Naive thymus-derived CD8-positive, alpha-beta T cell (primary cell): ENCODE data around the gene CAVIN1. TPM values are rescaled to one million over a fixed set of nuclear protein-coding genes. Genes with fewer than 3 reads are reported as not detected.
"Not testable (repeated sequence)": the region's sequence is repeated elsewhere in the genome, so short reads cannot be mapped to it uniquely, and the experiment has no call there.

ENCODE experiments used
- ATAC-seq, 2 donors: fragments of 150-1000 bp; cut with Tn5 transposase in 1 of 2; sonication (Bioruptor Pico), chemical (Tn5 transposase) in 1 of 2; 1 replicate in 1 of 2; 2 replicates in 1 of 2; pipeline ENCODE4 v1.10.0; 2021; ENCODE audit warnings: mild to moderate bottlenecking in 2 of 2, moderate library complexity in 2 of 2
- POLR2A ChIA-PET: fragments of 350-600 bp; sonication (Branson Sonifier 250); formaldehyde crosslinking; loops from one replicate; lab custom pipeline; 2021; ENCODE audit warnings: antibody characterized with exemption; lab: Charles Lee
- DNase-seq, 10 donors: peaks; one replicate each; pipeline versions ENCODE4 v3.0.0 to v3.0.0-alpha.2; 2020 to 2022
- H3K27ac Mint-ChIP-seq, 10 donors: one replicate each; pipeline ENCODE4 v1.8.0; 2020 to 2022; ENCODE audit warnings: mild to moderate bottlenecking in 10 of 10, mixed read lengths in 10 of 10, moderate library complexity in 4 of 10, inconsistent platforms in 1 of 10
- H3K27me3 Mint-ChIP-seq, 5 donors: one replicate each; pipeline ENCODE4 v1.8.0; 2021 to 2022; ENCODE audit warnings: mixed read lengths in 5 of 5
- H3K36me3 Mint-ChIP-seq, 3 donors: one replicate each; pipeline ENCODE4 v1.8.0; 2020 to 2022; ENCODE audit warnings: mixed read lengths in 3 of 3, mild to moderate bottlenecking in 2 of 3, inconsistent platforms in 1 of 3
- H3K4me1 Mint-ChIP-seq, 4 donors: one replicate each; pipeline ENCODE4 v1.8.0; 2021 to 2022; ENCODE audit warnings: mixed read lengths in 4 of 4
- H3K4me3 Mint-ChIP-seq, 10 donors: one replicate each; pipeline ENCODE4 v1.8.0; 2020 to 2022; ENCODE audit warnings: mild to moderate bottlenecking in 10 of 10, mixed read lengths in 10 of 10, moderate library complexity in 6 of 10, inconsistent platforms in 1 of 10
- H3K9me3 Mint-ChIP-seq, 9 donors: one replicate each; pipeline ENCODE4 v1.8.0; 2020 to 2022; ENCODE audit warnings: mixed read lengths in 9 of 9, mild to moderate bottlenecking in 3 of 9, inconsistent platforms in 1 of 9, moderate library complexity in 1 of 9
- polyA plus RNA-seq, 3 donors: library from polyadenylated mRNA; unstranded; fragments of 300-500 nt; fragmentation: Illumina TruSeq; gene quantifications; one replicate each; pipeline ENCODE4 v1.2.3, GENCODE V29; 2021
- total RNA-seq, 8 experiments: library from RNA in 2 of 8; stranded (reverse) in 2 of 8; gene quantifications; one replicate each; pipeline ENCODE4 v1.2.3 and lab custom pipeline; 2021 to 2026

CAVIN1 gene
- total and polyA plus RNA-seq, 5 experiments from 2014 or later, result 0.03 TPM; not detected in 4

- H3K27ac Mint-ChIP-seq, H3K4me3 Mint-ChIP-seq, DNase-seq, ATAC-seq, H3K9me3 Mint-ChIP-seq, POLR2A ChIA-PET, H3K27me3 Mint-ChIP-seq, H3K36me3 Mint-ChIP-seq: not testable (repeated sequence)
- peaks cover 25 to 64% (median 38%) of the 10 kb centered on the region in 4 donors for H3K4me1 Mint-ChIP-seq
Observed at GRCh38 chr17:42454987-42455386, 31.9 kb upstream of the CAVIN1 start.

DNA sequence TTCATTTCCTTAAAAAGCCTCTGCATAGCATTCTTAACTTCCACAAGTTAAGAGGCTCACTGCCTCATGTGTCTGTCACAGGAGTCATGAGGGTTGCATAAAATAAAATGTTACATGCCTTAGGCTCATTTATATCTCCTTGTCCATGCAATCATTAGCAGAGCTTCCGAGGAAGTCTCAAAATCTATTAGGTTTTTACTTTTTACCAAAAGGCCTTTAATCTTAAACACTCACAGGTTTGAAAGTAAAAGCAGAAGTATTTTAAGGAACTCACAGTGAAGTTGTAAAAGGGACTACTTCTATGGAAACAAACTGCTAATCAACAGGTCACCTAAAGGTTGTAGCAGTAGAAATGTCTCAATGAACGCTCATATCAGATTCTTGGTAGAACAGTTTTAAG is 30.4 kb upstream of the CAVIN1 start:
- H3K27ac Mint-ChIP-seq, result peak overlapping the region in 2 of 10 donors; percentile 22 to 62
- H3K36me3 Mint-ChIP-seq, result no peaks in the 10 kb centered on the region
- POLR2A ChIA-PET, result no interaction called here
- peaks cover 14 to 48% (median 23%) of the 10 kb centered on the region in 4 donors for H3K4me1 Mint-ChIP-seq
- H3K27me3 Mint-ChIP-seq, result no peaks in the 10 kb centered on the region
- peak overlapping the region in 1 of 10 donors; percentile 50 for H3K4me3 Mint-ChIP-seq
- no peak for DNase-seq
- ATAC-seq, result no peak
- no peaks in the 10 kb centered on the region for H3K9me3 Mint-ChIP-seq

GRCh38 chr17:42451270-42451669 is 28.2 kb upstream of the CAVIN1 start:
- POLR2A ChIA-PET, result interaction anchor here (0.6 to 0.7 kb wide), 2 partner anchors 20 to 82 kb away, joined by 3 read pairs; no protein-coding TSS in a partner anchor
- H3K36me3 Mint-ChIP-seq, result not testable (repeated sequence)

GRCh38 chr17:42449838-42450237 is 26.8 kb upstream of the CAVIN1 start:
- DNase-seq, POLR2A ChIA-PET, H3K4me3 Mint-ChIP-seq, H3K9me3 Mint-ChIP-seq, ATAC-seq, H3K36me3 Mint-ChIP-seq, H3K27me3 Mint-ChIP-seq: not testable (repeated sequence)
- Mint-ChIP-seq H3K4me1 (peaks cover 0 to 19% (median 0%) of the 10 kb centered on the region in 4 donors), H3K27ac (peak overlapping the region in 1 of 10 donors; percentile 10)

More at GRCh38 chr17:42451270-42451669, 28.2 kb upstream of the CAVIN1 start:
- not testable (repeated sequence) for H3K27me3 Mint-ChIP-seq, DNase-seq, ATAC-seq, H3K4me3 Mint-ChIP-seq, H3K9me3 Mint-ChIP-seq, H3K27ac Mint-ChIP-seq
- H3K4me1 Mint-ChIP-seq, result peaks cover under 1 to 28% (median 5%) of the 10 kb centered on the region in 4 donors

- POLR2A ChIA-PET, H3K4me3 Mint-ChIP-seq, ATAC-seq, DNase-seq, H3K27ac Mint-ChIP-seq, H3K9me3 Mint-ChIP-seq, H3K36me3 Mint-ChIP-seq, H3K27me3 Mint-ChIP-seq: not testable (repeated sequence)
- H3K4me1 Mint-ChIP-seq, result peaks cover 0 to 19% (median 0%) of the 10 kb centered on the region in 4 donors
Observed at GRCh38 chr17:42449176-42449575, 26.1 kb upstream of the CAVIN1 start.

GRCh38 chr17:42442196-42442565 is 19.1 kb upstream of the CAVIN1 start:
- Mint-ChIP-seq H3K36me3 (no peaks in the 10 kb centered on the region), H3K27me3 (peaks cover 0 to 6% (median 2%) of the 10 kb centered on the region in 5 donors), H3K9me3 (no peaks in the 10 kb centered on the region), H3K4me3 (no peak overlapping the region), H3K27ac (no peak overlapping the region), H3K4me1 (peaks cover 3 to 17% (median 11%) of the 10 kb centered on the region in 4 donors)
- no peak for DNase-seq
- ATAC-seq, result no peak
- POLR2A ChIA-PET, result interaction anchor here (0.6 kb wide), 4 partner anchors 16 to 729 kb away, joined by 3 to 4 read pairs (median 4); partner anchors contain the start of gene STAT3

DNA sequence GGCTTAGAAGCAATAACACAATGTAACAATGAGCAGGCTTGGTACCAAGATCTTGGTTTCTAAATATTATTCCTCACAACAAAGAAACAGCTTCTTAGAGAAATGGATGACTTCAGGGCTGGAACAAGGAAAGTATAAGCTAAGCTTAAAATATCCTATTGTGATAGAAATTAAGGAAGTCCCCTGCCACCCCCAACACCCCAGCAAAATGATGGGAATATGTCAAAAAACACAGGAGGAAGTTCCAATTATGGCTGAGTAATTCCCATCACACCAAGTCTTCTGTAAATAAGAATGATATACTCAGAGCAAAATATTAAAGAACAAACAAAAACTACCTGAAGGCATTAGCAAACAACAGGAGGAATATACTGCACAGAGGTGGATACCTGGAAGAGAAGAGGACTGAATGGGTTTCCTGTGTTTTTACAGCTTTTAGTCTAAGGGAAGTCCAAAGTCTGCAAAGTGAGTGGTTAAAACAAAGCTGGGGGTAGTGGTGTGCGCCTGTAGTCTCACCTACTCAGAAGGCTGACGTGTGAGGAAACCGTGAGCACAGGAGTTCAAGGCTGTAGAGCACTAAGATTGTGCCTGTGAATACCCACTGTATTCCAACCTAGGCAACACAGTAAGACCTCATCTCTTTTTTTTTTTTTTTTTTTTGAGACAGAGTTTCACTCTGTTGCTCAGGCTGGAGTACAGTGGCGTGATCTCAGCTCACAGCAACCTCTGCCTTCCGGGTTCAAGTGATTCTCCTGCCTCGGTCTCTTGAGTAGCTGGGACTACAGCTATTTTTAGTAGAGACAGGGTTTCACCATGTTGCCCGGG is 18.5 kb upstream of the CAVIN1 start:
- Mint-ChIP-seq H3K9me3 (no peaks in the 10 kb centered on the region), H3K36me3 (no peaks in the 10 kb centered on the region), H3K27ac (no peak overlapping the region), H3K27me3 (peaks cover 0 to 6% (median 2%) of the 10 kb centered on the region in 5 donors), H3K4me3 (no peak overlapping the region), H3K4me1 (peaks cover 3 to 17% (median 11%) of the 10 kb centered on the region in 4 donors)
- ATAC-seq (peak; percentile 54 to 97), DNase-seq (peak in 1 of 10 donors; percentile 13)
- POLR2A ChIA-PET, result interaction anchor here (0.6 kb wide), 2 partner anchors 53 to 730 kb away, joined by 3 to 4 read pairs; partner anchors contain the start of gene STAT3

DNA sequence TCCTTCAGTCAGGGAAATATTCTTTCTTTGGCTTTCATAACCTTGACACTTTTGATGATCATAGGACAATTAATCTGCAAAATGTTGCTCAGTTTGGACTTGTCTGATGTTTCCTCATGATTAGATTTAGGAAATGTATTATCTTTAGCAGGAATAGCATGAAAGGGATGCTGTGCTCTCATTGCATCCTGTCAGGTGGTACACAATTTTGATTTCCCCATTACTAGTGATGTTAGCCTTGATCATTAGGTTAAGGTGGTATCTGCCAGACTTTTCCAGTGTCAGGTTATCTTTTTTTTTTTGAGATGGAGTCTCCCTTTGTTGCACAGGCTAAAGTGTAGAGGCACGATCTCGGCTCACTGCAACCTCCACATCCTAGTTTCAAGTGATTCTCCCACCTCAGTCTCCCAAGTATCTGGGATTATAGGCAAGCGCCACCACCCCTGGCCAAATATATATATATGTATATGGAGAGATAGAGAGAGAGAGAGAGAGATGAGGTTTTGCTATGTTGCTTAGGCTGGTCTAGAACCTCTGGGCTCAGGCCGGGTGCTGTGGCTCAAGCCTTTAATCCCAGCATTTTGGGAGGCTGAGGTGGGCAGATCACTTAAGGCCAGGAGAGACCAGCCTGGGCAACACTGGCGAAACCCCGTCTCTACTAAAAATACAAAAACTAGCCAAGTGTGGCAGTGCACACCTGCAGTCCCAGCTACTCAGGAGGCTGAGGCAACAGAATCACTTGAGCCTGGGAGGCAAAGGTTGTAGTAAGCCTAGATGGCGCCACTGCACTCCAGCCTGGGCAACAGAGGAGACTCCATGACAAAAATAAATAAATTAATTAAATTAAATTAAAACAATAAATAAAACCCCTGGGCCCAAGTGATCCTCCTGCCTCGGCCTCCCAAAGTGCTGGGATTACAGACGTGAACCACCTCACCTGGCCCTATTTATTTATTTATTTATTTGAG is 15.8 kb upstream of the CAVIN1 start:
- DNase-seq, result peak in 8 of 10 donors; percentile 27 to 71 (median 44)
- H3K4me1 Mint-ChIP-seq, result peaks cover 3 to 17% (median 11%) of the 10 kb centered on the region in 4 donors
- peak in 1 of 2 donors; percentile 35 for ATAC-seq
- POLR2A ChIA-PET, result no interaction called here
- H3K36me3 Mint-ChIP-seq, result no peaks in the 10 kb centered on the region
- H3K27me3 Mint-ChIP-seq, result peaks cover 0 to 4% (median under 1%) of the 10 kb centered on the region in 5 donors
- no peak overlapping the region for H3K4me3 Mint-ChIP-seq
- H3K27ac Mint-ChIP-seq, result no peak overlapping the region
- H3K9me3 Mint-ChIP-seq, result no peaks in the 10 kb centered on the region

DNA sequence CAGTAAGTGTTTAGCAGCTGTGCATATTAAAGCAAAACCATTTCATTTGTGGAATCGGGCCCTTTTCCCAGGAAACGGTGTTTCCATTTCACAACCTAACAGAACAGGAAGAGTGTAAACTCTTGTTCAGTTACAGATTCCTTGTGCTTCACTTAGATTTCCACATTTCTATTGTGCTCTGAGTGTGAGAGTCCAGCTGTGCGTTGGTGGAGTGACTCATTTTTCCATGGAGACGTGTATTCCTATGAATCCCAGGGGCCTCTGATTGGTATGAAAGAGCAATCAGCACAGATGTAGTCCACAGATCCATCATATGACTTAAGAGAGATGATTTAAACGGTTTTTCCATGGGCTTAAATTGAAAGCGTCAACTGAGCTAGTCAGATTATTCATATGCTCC is 13.3 kb upstream of the CAVIN1 start:
- H3K4me1 Mint-ChIP-seq, result peaks cover under 1 to 2% (median 2%) of the 10 kb centered on the region in 4 donors

GRCh38 chr17:42431758-42432161 is 8.7 kb upstream of the CAVIN1 start:
- no peaks in the 10 kb centered on the region for H3K36me3 Mint-ChIP-seq
- DNase-seq (no peak), ATAC-seq (no peak)
- POLR2A ChIA-PET, result interaction anchor here (0.6 to 1.1 kb wide), 2 partner anchors 11 to 308 kb away, joined by 3 to 4 read pairs; no protein-coding TSS in a partner anchor
- H3K27me3 Mint-ChIP-seq, result peaks cover 0 to 12% (median 3%) of the 10 kb centered on the region in 5 donors
- no peaks in the 10 kb centered on the region for H3K9me3 Mint-ChIP-seq
- peaks cover 0 to 5% (median 2%) of the 10 kb centered on the region in 4 donors for H3K4me1 Mint-ChIP-seq
- no peak overlapping the region for H3K4me3 Mint-ChIP-seq
- H3K27ac Mint-ChIP-seq, result no peak overlapping the region

More for the DNA sequence above, 13.3 kb upstream of the CAVIN1 start:
- POLR2A ChIA-PET, result no interaction called here
- Mint-ChIP-seq H3K4me3 (no peak overlapping the region), H3K9me3 (no peaks in the 10 kb centered on the region), H3K27me3 (peaks cover 0 to 7% (median 1%) of the 10 kb centered on the region in 5 donors), H3K36me3 (no peaks in the 10 kb centered on the region), H3K27ac (no peak overlapping the region)
- DNase-seq (no peak), ATAC-seq (no peak)

- H3K36me3 Mint-ChIP-seq, result no peaks in the 10 kb centered on the region
- POLR2A ChIA-PET, result interaction anchor here (0.7 kb wide), 1 partner anchor 956 kb away, joined by 3 read pairs; no protein-coding TSS in a partner anchor
- peaks cover 0 to 5% (median 2%) of the 10 kb centered on the region in 4 donors for H3K4me1 Mint-ChIP-seq
- no peak overlapping the region for H3K27ac Mint-ChIP-seq
- ATAC-seq (no peak), DNase-seq (no peak)
- H3K27me3 Mint-ChIP-seq, result peaks cover 0 to 18% (median 4%) of the 10 kb centered on the region in 5 donors
- H3K4me3 Mint-ChIP-seq, result no peak overlapping the region
- H3K9me3 Mint-ChIP-seq, result no peaks in the 10 kb centered on the region
Observed at GRCh38 chr17:42429726-42430447, 6.8 kb upstream of the CAVIN1 start.
